MM.1S (cell line): ENCODE data around the gene ATP5MK.
"Not testable (repeated sequence)": the region's sequence is repeated elsewhere in the genome, so short reads cannot be mapped to it uniquely, and the experiment has no call there.

Source experiments
- DNase-seq: peaks from one replicate; pipeline ENCODE4 v3.0.0-alpha.2; 2015
- H2AFZ ChIP-seq: fragments of 300-600 bp; sonication (generic); 2 replicates; pipeline ENCODE4 v1.6.0; 2016; ENCODE audit warnings: antibody characterized with exemption, low read length
- H3F3A ChIP-seq: fragments of 300-600 bp; sonication (generic); 2 replicates; pipeline ENCODE4 v1.6.1; 2016; ENCODE audit warnings: mild to moderate bottlenecking, antibody characterized with exemption, low read length, moderate library complexity, mixed read lengths; ENCODE audit not compliant: insufficient read depth
- H3K27ac ChIP-seq: fragments of 300-600 bp; sonication (generic); 2 replicates; pipeline ENCODE4 v1.5.1; 2016; ENCODE audit warnings: mild to moderate bottlenecking, low read length
- H3K27me3 ChIP-seq: fragments of 300-600 bp; sonication (generic); replicated peaks from 2 replicates; pipeline ENCODE4 v1.6.0; 2016; ENCODE audit warnings: low read length; ENCODE audit not compliant: insufficient read depth
- H3K36me3 ChIP-seq: fragments of 300-600 bp; sonication (generic); replicated peaks from 2 replicates; pipeline ENCODE4 v1.6.1; 2016; ENCODE audit warnings: mild to moderate bottlenecking, low read length, mixed read lengths; ENCODE audit not compliant: insufficient read depth
- H3K4me1 ChIP-seq: fragments of 300-600 bp; sonication (generic); 2 replicates; pipeline ENCODE4 v1.6.1; 2016; ENCODE audit warnings: low read length, mixed read lengths
- H3K4me2 ChIP-seq: fragments of 300-600 bp; sonication (generic); 2 replicates; pipeline ENCODE4 v1.6.0; 2016; ENCODE audit warnings: low read depth, low read length
- H3K4me3 ChIP-seq: fragments of 300-600 bp; sonication (generic); 2 replicates; pipeline ENCODE4 v1.5.1; 2016; ENCODE audit warnings: low read length, mixed read lengths
- H3K79me2 ChIP-seq: fragments of 300-600 bp; sonication (generic); 2 replicates; pipeline ENCODE4 v1.6.1; 2016; ENCODE audit warnings: mixed run types, low read length, mixed read lengths
- H3K9ac ChIP-seq: fragments of 300-600 bp; sonication (generic); 2 replicates; pipeline ENCODE4 v1.6.1; 2016; ENCODE audit warnings: low read length, mixed read lengths
- H3K9me2 ChIP-seq: fragments of 300-600 bp; sonication (generic); replicated peaks from 2 replicates; pipeline ENCODE4 v1.6.1; 2016; ENCODE audit warnings: mild to moderate bottlenecking, low read length, mixed read lengths; ENCODE audit not compliant: insufficient read depth
- H3K9me3 ChIP-seq: fragments of 300-600 bp; sonication (generic); replicated peaks from 2 replicates; pipeline ENCODE4 v1.6.1; 2016; ENCODE audit warnings: mild to moderate bottlenecking, low read length, mixed read lengths; ENCODE audit not compliant: insufficient read depth
- H4K20me1 ChIP-seq: fragments of 300-600 bp; sonication (generic); 2 replicates; pipeline ENCODE4 v1.6.1; 2016; ENCODE audit warnings: mild to moderate bottlenecking, low read length, moderate library complexity, mixed read lengths; ENCODE audit not compliant: insufficient read depth
- EZH2 ChIP-seq: fragments of 300-600 bp; sonication (generic); optimal IDR thresholded peaks from 2 replicates; pipeline ENCODE3; 2017; ENCODE audit warnings: low read depth, mild to moderate bottlenecking, antibody characterized with exemption, low read length, mixed read lengths
- EZH2phosphoT487 ChIP-seq: fragments of 300-600 bp; sonication (generic); IDR thresholded peaks from 2 replicates; pipeline ENCODE4 v1.6.1; 2018; ENCODE audit warnings: antibody characterized with exemption, low read length
- TF ChIP-seq, protein P1 (sequence below): fragments of 300-600 bp; sonication (generic); IDR thresholded peaks from 2 replicates; pipeline ENCODE4 v1.5.1; 2016; ENCODE audit warnings: antibody characterized with exemption, low read length, mixed read lengths

The ATP5MK gene

DNA sequence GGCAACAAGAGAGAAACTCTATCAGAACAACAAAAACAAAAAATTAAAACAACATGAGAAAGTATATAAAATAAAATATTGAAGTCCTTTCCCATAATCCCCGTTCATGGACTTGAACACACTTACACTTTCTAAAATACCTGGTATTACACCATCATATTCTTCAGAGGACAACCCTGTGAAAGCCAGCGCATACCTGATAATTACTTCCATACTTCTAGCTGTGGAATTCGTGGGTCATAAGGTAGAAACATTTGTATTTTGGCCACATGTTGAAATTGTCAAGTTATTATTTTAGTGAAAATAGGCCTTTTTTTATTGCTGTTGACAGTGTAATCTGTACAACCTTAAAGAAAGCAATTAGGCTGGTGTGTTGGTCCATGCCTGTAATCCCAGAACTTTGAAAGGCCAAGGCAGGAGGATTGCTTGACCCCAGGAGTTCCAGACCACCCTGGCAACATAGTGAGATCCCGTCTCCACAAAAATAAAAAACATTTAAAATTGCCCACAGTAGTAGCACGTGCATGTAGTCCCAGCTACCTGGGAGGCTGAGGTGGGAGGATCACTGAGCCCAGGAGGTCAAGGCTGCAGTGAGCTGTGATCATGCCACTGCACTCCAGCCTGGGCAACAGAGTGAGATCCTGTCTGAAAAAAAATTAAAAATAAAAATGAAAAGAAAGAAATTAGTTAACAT, 40.2 kb downstream of the ATP5MK start:
- H2AFZ ChIP-seq, result no peak overlapping the region
- no peak for TF ChIP-seq EZH2phosphoT487
- no peak for TF ChIP-seq EZH2
- TF ChIP-seq, protein P1, sequence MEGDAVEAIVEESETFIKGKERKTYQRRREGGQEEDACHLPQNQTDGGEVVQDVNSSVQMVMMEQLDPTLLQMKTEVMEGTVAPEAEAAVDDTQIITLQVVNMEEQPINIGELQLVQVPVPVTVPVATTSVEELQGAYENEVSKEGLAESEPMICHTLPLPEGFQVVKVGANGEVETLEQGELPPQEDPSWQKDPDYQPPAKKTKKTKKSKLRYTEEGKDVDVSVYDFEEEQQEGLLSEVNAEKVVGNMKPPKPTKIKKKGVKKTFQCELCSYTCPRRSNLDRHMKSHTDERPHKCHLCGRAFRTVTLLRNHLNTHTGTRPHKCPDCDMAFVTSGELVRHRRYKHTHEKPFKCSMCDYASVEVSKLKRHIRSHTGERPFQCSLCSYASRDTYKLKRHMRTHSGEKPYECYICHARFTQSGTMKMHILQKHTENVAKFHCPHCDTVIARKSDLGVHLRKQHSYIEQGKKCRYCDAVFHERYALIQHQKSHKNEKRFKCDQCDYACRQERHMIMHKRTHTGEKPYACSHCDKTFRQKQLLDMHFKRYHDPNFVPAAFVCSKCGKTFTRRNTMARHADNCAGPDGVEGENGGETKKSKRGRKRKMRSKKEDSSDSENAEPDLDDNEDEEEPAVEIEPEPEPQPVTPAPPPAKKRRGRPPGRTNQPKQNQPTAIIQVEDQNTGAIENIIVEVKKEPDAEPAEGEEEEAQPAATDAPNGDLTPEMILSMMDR, result no peak
- no peak overlapping the region for H3K9ac ChIP-seq
- no peak overlapping the region for H3K4me3 ChIP-seq
- H3K79me2 ChIP-seq, result peaks cover under 1% of the 10 kb centered on the region; the same call in 1 of the 2 replicates
- H3K9me2 ChIP-seq, result no peaks in the 10 kb centered on the region
- no peaks in the 10 kb centered on the region for H3K9me3 ChIP-seq
- no peaks in the 10 kb centered on the region for H4K20me1 ChIP-seq
- no peaks in the 10 kb centered on the region for H3K36me3 ChIP-seq
- DNase-seq, result no peak
- H3K27ac ChIP-seq, result no peak overlapping the region
- no peak overlapping the region for H3K4me2 ChIP-seq
- no peaks in the 10 kb centered on the region for H3K27me3 ChIP-seq
- 0 out of 2 replicates have a peak, but pooled peaks cover 3% of the 10 kb centered on the region for H3K4me1 ChIP-seq
- no peaks in the 10 kb centered on the region for H3F3A ChIP-seq

DNA sequence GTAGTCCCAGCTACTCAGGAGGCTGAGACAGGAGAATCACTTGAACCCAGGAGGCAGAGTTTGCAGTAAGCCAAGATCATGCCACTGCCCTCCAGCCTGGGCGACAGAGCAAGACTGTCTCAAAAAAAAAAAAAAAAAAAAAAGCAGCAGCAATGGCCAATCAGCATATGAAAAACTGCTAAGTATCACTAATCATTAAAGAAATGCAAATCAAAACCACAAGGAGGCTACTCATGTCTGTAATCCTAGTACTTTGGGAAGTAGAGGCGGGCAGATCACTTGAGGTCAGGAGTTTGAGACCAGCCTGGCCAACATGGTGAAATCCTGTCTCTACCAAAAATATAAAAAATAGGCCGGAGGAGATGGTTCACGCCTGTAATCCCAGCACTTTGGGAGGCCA, 41.7 kb downstream of the ATP5MK start:
- not testable (repeated sequence) for H3K27ac ChIP-seq, H3K4me3 ChIP-seq, H3K9me3 ChIP-seq, H3K27me3 ChIP-seq, H3K4me2 ChIP-seq, DNase-seq, H4K20me1 ChIP-seq, H3K9ac ChIP-seq, H3K4me1 ChIP-seq, H3F3A ChIP-seq, H3K9me2 ChIP-seq, H2AFZ ChIP-seq, H3K36me3 ChIP-seq
- peaks cover 16% of the 10 kb centered on the region for H3K79me2 ChIP-seq

- DNase-seq, result no peak
- Histone ChIP-seq H3K4me1 (0 out of 2 replicates have a peak, but pooled peaks cover 3% of the 10 kb centered on the region), H4K20me1 (no peaks in the 10 kb centered on the region), H3K27me3 (no peaks in the 10 kb centered on the region), H2AFZ (no peak overlapping the region), H3K27ac (no peak overlapping the region), H3K4me2 (no peak overlapping the region), H3K9ac (no peak overlapping the region), H3K9me2 (no peaks in the 10 kb centered on the region), H3K79me2 (peaks cover 26% of the 10 kb centered on the region), H3K36me3 (no peaks in the 10 kb centered on the region), H3K9me3 (no peaks in the 10 kb centered on the region), H3K4me3 (no peak overlapping the region), H3F3A (peaks cover 3% of the 10 kb centered on the region; the same call in 1 of the 2 replicates)
- TF ChIP-seq EZH2 (no peak), EZH2phosphoT487 (no peak)
- TF ChIP-seq, protein P1, result no peak
These were observed 43.0 kb downstream of the ATP5MK start for GRCh38 chr10:103353281-103353680.
